CD4-positive, alpha-beta T cell treated with Interferon alpha-2 for 1 hour (primary cell): ENCODE results near the gene POLA2.
"Not testable (repeated sequence)": the region's sequence is repeated elsewhere in the genome, so short reads cannot be mapped to it uniquely, and the experiment has no call there.

ENCODE experiments used
- DNase-seq, 2 donors: peaks; one replicate each; pipeline ENCODE4 v3.0.0-alpha.2; 2020 to 2022

POLA2 gene

DNA sequence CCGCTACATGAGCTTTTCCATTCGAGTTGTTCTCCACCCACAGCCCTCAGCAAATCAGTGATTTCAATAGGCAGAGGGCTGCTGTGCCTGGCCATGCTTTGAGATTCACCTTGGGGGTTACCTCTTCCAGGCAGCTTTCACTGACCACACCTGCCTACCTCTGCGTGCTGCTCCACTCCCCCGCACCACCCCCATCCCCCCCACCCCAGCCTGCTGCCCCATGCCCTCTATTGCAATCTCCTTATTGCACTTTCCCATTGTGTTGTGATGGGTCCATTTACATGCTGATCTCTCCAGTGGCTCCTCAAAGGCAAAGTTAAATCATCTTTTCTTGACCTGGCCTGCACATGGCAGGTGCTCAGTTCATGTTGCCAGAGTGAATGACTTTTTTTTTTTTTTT lies 18.0 kb upstream of the POLA2 start:
- no peak for DNase-seq

DNA sequence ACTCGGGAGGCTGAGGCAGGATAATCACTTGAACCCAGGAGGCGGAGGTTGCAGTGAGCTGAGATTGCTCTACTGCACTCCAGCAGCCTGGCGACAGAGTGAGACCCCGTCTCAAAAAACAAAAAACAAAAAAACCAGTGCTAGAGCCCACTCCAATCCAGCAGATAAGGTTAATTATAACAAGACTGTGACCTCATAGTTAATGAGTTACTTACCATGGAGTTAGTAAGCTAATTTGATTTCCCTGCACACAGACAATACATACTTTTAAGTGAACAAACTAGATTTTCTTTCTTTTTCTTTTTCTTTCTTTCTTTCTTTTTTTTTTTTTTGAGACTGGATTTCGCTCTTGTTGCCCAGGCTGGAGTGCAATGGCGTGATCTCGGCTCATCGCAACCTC lies 16.7 kb upstream of the POLA2 start:
- DNase-seq: not testable (repeated sequence)

DNA sequence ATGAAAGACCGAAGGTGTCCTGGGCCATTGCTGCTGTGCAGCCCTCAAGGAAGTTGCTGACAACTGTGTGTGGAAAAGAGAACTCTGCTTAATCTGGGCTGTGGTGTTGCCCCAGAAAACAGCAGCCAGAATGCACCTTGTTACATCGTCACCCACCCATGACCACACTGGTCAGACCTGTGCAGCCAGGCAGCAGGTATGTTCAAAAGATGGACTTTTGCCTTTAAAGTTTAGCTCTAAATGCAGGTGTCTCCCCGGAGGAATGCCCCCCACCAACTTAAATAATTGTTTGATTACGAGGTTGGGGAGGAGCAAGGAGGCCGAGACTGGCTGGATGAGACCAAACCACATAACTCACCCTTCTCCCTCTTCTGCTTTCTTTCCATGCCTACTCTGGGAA lies 15.3 kb upstream of the POLA2 start:
- no peak for DNase-seq

DNA sequence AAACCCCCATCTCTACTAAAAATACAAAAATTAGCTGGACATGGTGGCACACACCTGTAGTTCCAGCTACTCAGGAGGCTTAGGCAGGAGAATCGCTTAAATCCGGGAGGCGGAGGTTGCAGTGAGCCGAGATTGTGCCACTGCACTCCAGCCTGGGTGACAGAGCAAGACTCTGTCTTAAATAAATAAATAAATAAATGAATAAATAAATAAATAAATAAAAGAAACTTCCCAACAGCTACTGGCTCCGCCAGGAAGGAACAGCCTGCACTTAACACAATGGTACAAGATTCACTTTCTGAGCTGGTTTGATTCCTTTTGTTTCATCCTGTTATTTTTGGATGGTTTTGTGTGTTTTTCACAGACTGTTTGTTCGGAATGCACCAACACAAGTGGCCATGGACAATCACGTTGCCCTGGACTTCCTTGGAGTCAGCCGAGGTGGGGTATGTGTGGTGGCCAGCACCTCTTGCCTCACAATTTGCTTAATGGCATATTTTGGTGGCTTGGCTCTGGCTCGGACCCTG lies 13.5 kb upstream of the POLA2 start:
- not testable (repeated sequence) for DNase-seq

DNA sequence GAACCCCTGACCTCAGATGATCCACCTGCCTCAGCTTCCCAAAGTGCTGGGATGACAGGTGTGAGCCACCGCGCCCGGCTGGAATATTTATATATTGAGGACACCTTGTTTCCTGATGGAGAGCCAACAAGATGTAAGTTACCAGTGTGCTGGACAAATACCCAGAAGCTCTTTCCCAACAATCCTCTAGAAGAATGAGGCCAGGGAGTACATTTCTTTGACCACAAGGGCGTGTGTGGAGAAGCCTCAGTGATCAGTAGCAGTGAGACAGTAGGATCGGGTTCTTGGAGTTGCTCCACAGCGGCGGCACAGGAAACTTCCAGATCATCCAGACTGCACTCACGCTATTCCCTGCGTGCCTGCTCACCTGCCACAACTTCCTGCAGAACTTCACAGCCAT lies 10.3 kb upstream of the POLA2 start:
- DNase-seq: no peak

DNA sequence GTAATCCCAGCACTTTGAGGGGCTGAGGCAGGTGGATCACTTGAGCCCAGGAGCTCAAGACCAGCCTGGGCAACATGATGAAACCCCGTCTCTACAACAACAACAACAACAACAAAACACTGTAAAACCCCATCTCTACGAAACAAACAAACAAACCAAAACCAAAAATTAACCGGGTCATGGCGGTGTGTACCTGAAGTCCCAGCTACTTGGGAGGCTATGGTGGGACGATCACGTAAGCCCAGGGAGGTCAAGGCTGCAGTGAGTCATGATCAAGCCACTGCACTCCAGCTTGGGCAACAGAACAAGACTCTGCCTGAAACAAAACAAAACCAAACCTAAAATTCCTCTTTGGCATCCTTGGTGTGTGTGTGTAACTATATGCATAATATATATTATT lies 7.0 kb upstream of the POLA2 start:
- DNase-seq: no peak

DNA sequence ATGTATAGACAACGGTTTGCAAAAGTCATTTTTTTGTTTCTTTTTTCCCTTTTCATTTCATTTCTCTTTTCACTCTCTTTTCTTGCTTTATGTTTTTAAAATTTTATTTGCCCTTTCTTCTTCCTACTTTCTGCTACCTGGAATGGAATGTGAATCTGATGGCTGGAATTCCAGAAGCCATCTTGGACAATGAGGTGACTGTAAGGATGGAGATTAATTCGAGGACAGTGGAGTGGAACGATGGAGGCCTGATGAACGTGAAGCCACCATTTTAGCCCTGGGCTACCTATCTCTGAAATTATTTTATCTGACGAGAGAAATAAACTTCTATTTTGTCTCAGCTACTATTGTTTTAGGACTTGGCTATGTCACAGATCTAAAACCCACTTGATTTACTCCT lies 2.8 kb upstream of the POLA2 start:
- DNase-seq: no peak

DNA sequence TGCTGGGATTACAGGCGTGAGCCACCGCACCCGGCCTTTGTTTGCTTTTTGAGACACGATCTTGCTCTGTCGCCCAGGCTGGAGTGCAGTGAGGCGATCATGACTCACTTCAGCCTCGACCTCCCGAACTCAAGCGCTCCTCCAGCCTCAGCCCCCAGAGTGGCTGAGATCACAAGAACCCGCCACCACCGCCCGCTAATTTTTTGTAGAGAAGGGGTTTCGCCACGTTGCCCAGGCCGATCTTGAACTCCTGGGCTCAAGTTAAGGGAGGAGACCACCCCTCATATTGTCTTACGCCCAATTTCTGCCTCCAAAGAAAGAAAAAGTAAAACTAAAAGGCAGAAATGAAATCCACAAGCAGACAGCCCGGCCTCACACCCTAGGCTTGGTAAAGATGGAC lies 1.5 kb upstream of the POLA2 start:
- DNase-seq: no peak

DNA sequence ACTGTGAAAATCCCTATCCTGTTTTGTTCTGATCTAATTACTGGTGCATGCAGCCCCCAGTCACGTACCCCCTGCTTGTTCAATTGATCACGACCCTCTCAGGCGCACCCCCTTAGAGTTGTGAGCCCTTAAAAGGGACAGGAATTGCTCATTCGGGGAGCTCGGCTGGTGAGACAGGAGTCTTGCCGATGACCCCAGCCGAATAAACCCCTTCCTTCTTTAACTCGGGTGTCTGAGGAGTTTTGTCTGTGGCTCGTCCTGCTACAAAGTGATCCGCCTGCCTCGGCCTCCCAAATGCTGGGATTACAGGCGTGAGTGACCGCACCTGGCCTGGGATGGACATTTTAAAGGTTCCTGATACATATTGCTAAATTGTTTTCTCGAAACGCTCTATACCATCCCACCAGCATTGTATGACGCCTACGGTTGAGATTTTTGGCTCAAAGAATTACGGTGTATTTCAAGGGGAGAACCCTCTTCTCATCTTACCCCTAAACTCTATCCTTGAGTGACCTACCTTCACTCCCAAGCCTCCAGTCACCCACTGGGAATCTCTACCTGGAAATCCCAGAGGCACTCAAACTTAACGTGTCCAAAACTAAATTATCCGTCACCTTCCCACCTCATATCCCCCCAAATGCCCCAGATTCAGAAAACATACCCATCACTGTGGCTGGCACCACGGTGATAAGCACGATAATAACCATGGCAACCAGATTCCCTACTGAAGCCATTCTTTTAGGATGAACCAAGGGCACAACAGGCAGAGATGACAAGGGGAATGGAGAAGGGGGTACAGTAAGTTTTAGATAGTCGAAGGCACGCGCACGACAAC lies 789 bp upstream of the POLA2 start:
- DNase-seq: no peak

DNA sequence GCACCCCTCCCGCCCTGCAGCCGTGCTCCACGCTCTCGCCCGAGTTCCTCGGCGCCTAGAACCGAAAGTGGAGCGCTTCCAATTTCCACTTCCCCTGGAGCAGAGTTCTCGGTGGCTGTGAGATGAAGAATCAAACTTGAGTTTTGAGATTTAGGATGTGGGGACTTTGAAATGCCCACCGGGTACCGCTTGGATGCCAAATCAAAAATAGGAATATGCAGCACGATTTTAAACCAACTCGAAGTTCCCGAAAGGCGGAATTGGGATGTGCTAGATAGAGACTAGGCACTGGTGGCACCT lies 569 bp downstream of the POLA2 start:
- DNase-seq: peak in 1 of 2 donors; percentile 45

DNA sequence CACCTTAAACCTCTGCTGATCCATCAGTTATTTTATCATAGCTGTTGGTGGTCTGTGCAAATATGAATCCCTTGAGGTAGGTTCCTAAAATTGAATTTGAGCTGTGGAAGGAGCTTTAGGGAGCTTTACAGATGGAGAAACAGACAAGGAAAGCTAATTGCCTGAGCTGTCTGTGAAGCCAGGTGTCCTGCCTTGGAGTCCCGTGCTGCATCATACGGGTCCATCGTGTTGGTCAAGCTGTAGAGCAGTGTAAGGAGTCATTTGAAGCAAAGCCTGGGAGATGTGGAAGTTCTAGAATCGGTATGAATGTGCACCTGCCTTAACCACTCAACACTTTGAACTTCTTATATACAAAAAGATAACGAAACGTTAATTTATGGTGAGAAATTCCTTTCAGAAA lies 1.0 kb downstream of the POLA2 start:
- DNase-seq: no peak

DNA sequence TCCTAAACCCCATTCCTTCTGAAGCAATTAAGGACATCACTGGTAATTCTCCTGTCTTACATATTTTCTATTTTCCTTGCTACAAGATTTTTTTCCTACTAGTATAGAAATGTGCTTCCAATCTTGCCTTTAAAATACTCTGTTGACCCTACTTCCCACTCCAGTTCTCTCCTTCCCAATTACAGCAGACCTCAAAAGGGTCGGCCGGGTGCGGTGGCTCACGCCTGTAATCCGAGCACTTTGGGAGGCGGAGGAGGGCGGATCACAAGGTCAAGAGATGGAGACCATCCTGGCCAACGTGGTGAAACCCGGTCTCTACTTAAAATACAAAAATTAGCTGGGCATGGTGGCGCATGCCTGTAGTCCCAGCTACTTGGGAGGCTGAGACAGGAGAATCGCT lies 3.0 kb downstream of the POLA2 start:
- DNase-seq: not testable (repeated sequence)

DNA sequence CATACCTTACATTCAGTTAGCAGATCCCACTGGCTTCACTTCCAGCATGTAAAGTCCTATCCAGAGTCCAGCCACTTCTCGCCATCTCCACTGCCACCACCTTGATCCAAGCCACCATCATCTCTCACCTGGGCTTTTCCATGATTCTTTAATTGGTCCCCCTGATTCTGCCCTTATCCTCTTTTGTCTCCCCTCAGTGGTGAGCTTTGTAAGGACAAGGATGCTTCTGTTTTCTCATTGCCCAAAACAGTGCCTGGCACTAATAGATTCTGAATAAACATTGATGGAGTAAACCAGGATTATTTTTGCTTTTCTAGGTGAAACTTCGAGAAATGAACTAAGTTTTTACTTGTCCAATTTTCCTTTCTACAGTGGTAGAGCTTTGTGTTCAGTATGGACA lies 4.4 kb downstream of the POLA2 start:
- no peak for DNase-seq

DNA sequence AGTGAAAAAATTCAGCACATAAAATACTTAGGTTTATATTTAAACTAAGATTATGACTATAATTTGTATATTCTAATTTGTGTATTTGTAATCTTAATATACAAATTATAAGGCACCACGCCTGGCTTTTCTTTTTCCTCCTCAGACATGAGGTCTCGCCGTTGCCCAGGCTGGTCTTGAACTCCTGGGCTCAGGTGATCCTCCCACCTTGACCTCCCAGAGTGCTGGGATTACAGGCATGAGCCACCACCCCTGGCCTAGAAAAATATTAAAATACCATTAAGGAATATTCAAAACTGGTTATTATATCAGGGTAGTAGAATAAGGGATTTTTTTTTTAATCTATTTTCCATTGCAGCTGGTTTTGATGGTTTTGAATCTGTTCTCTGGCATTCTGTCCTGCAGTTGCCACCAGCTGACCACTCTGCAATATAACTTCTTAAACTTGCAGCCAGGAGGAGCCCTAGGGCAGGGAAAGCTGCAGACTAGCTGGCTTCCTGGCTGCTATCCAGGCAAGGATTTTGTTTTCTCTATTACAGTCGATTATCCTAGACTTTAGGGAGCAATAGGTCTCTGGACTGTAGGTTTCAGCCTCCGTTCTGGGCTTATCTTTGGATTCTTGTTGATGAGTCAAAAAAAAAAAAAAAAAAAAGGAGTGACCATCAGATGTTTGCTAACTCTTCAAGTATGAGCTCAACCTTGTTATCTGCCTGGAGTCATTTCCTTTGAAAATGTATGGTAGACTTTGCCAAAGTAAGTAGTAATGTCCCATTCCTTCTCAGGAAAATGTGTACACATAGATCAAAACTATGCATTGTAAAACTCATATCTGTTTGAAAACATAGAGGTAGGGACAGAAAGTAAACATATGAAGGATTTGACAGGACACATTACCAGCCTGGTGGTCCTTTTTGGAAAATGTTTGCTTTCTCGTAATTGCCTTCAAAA lies 13.2 kb downstream of the POLA2 start:
- DNase-seq: peak; percentile 55 to 56

DNA sequence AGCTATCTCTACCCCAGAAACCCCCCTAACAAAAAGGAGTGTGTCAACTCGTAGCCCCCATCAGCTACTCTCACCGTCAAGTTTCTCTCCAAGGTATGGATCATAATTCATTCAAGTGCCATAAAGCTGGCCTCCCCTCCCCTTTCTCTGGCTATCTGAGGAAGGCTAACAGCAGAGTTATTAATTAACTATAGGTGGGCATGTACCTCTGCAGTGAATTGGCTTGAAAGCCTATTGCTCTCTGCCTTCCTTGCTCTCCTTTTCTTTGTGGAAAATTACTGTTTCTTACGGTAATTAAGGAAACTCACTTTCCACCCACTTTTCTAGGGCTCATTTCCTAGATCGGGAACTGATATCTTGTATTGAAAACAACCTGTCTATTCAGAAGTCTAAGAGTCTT lies 14.1 kb downstream of the POLA2 start:
- DNase-seq: no peak

DNA sequence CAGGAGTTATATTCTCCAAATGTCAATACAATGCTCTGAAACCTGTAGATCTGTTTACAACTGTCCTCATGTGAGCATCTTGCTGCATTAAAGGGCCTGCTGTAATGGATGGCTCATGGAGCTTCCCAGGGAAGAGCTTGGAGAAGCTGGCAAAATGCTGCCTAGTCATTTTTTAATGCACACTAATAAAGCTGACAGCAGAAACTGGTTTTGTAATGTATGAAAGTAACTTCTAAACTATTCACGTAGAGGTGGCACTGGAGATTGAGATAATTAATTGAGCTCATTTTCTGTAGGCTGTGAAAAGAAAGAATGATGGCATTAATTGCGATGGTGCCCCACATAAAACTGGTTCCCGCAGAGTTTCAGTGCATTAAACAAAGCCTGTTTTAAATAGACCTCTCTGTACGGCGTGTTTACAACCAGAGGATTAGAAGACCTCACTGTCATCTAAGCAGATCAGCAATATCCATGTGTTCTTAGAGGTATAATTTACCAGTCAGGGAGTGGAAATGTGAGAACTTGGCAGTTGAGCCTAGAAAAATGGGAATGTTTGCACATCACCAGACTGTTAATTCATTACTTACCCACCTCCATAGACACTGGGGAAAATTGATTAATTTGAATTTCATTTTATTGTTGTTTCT lies 16.0 kb downstream of the POLA2 start:
- no peak for DNase-seq

DNA sequence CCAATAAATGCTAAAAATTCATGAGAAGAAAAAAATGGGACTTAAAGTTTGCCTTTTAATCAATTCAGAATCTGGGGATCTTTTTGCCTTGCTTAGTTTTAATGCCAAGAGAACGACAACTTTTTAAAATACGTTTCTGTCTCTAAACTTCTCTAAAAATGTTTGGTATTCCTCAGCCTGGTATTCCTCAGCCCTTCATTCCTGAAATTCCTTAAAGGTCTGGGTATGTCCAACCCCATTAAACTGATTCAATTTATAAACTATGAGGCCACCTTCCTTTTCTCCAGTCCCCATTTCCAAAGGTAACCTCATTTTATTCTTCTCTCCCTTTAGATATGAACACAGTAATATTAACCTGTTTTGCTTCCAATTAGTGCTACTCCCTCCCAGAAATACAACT lies 16.6 kb downstream of the POLA2 start:
- no peak for DNase-seq

DNA sequence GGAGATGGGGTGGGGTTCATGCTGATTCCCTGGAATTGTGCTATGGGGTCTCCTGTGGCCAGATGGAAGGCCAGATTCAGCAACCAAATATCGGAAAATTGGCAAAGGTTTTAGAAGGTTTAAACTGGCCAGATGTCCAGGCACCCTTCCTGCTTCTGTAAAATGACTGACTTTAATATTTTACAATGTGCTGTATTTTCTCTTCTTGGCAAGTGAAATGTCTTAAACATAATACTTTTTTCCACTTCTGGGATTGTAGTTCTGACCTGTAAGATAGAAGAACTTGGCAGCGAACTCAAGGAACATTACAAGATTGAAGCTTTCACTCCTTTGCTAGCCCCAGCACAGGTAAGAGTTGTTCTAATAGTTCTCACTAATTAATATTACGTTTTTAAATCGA lies 17.5 kb downstream of the POLA2 start:
- no peak for DNase-seq

DNA sequence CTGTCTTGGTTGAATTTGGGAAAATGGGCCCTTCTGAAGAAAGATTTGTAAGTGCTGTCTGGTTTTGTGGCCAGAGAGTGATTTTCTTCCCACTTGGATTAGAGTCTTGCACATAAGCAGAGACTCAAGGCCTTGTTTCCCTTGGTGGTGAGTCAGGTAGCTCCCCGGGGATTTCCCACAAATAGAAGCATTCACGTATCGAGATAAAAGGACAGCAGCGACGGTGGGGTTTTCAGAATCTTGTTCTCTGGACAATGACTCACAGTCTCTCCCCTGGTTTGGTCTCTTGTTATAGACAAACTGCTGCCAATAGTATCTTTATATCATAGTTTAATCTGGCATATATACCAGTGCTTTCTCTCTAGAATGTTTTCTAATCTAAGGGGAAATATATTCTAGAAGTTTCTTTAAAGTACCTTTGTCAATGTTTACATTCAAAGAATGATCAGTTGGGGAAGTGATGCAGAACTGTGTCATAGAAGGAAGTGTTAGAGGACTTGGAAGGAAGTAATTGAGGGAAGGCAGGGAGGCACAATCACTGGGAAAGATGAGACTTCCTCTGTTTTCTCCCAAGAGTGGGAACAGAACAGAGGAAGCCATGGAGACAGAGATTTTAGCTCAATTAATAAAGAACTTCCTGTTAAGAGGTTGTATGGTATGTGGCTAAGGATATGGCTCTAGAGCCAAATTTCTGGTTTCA lies 18.1 kb downstream of the POLA2 start:
- peak; percentile 32 to 41 for DNase-seq

DNA sequence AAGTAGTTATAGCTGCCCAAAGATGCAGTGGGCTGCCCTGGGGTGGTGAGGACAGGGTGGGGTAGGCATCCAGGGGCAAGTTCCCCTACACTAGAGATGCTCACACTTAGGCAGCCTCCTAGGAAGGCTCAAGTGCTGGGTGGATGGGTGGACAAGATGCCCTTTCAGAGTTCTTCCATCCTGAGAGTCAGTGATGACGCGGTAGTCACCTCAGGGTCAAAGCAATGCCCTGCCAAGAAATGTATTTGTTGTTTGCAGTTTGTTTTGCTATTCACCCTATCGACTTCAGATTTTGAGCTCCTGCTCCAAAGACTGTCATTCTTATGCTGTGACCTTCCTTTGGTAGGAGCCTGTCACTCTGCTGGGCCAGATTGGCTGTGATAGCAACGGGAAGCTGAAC lies 18.9 kb downstream of the POLA2 start:
- no peak for DNase-seq

DNA sequence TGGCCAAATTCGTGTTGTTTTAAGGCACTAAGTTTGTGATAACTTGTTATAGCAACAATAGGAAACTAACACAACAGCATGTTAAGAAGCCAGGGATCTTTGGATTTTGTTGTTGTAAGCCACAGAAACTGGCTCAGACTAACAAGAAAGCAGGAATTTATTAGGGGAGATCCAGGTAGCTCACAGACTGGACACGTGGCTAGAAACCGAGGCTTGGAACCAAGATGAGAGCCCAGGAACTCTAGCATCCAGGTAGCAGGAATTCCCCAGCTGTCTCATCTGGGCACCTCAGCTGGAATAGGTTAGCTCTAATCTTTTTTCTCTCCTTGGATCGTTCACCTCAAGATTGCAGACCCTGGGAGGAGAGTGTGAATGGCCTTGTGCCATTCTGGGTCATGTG lies 24.9 kb downstream of the POLA2 start:
- DNase-seq: no peak

DNA sequence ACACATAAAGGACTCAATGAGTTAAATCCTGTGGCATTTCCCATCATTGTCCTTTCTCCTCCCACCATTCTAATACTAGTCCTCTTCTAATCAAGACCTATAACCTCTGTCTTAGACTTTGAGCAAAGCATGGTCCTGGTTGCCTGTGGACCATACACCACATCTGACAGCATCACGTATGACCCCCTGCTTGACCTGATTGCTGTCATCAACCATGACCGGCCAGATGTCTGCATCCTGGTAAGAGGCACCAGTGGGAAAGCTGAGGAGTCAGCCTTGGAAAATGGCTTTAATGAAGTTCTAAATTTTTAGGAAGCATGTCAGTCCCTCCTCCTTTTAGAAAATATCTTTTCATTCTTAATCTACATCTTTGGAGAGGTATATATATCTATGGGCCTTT lies 25.8 kb downstream of the POLA2 start:
- DNase-seq: no peak
